Epithelial cell of proximal tubule (primary cell): ENCODE data around the gene FAM83E. TPM values are rescaled to one million over a fixed set of nuclear protein-coding genes. Genes with fewer than 3 reads are reported as not detected.

Experiments
- DNase-seq: peaks from one replicate; pipeline ENCODE4 v3.0.0-alpha.2; 2011; ENCODE audit warnings: low read depth
- H3K4me3 ChIP-seq: 2 replicates; pipeline ENCODE4 v1.5.1; 2011; ENCODE audit warnings: low read depth, mild to moderate bottlenecking, low read length
- CTCF ChIP-seq: conservative IDR thresholded peaks from 2 replicates; pipeline ENCODE4 v1.5.1; 2012; ENCODE audit warnings: low read depth, mild to moderate bottlenecking, low read length
- total RNA-seq: library from RNA; depleted of rRNA; stranded (reverse); fragments of >200 nt; gene quantifications from 2 replicates; pipeline ENCODE4 v1.2.3, GENCODE V29; 2015

The FAM83E gene
- total RNA-seq, 1 donor from 2014 or later = 0.40 TPM

GRCh38 chr19:48571378-48572162 lies 43.3 kb downstream of the FAM83E start:
- TF ChIP-seq CTCF = no peak
- H3K4me3 ChIP-seq = no peak overlapping the region
- no peak for DNase-seq

GRCh38 chr19:48569814-48570213 lies 45.1 kb downstream of the FAM83E start:
- DNase-seq = no peak
- H3K4me3 ChIP-seq = no peak overlapping the region

GRCh38 chr19:48568345-48568886 lies 46.5 kb downstream of the FAM83E start:
- DNase-seq = no peak
- no peak for TF ChIP-seq CTCF
- H3K4me3 ChIP-seq = no peak overlapping the region

More at GRCh38 chr19:48569814-48570213, 45.1 kb downstream of the FAM83E start:
- TF ChIP-seq CTCF = no peak

GRCh38 chr19:48565090-48565489 lies 49.8 kb downstream of the FAM83E start:
- no peak overlapping the region for H3K4me3 ChIP-seq
- TF ChIP-seq CTCF = no peak
- no peak for DNase-seq

Other genes with a start within 250 kb of the FAM83E start
- gene KDELR1, start 223.5 kb downstream of the FAM83E start, total RNA-seq = 144 TPM in 2 replicates
- 0.14 and 0.98 TPM in 2 replicates for gene GRIN2D, start 221.4 kb downstream of the FAM83E start, total RNA-seq
- gene GRWD1, start 169.1 kb downstream of the FAM83E start, total RNA-seq = 51.2 and 58.7 TPM in 2 replicates
- gene KCNJ14, start 159.5 kb downstream of the FAM83E start, total RNA-seq = 0.06 and 0.07 TPM in 2 replicates
- 43.6 and 81.6 TPM in 2 replicates for gene CYTH2, start 145.7 kb downstream of the FAM83E start, total RNA-seq
- 1.5 and 4.2 TPM in 2 replicates for gene LMTK3, start 103.2 kb downstream of the FAM83E start, total RNA-seq
- gene SULT2B1, start 62.9 kb downstream of the FAM83E start, total RNA-seq = 0.29 TPM in 1 of 2 replicates, not detected in the other
- not detected in 2 replicates for gene SPACA4, start 8.3 kb downstream of the FAM83E start, total RNA-seq
- gene RPL18, start 4.1 kb upstream of the FAM83E start, total RNA-seq = 2,819 and 2,927 TPM in 2 replicates
- gene SPHK2, start 4.4 kb upstream of the FAM83E start, total RNA-seq = 13.0 and 14.5 TPM in 2 replicates
- 1.3 and 5.9 TPM in 2 replicates for gene DBP, start 22.3 kb upstream of the FAM83E start, total RNA-seq
- 0.22 and 6.6 TPM in 2 replicates for gene CA11, start 31.1 kb upstream of the FAM83E start, total RNA-seq
- not detected in 2 replicates for gene NTN5, start 57.9 kb upstream of the FAM83E start, total RNA-seq
- 0.52 and 0.58 TPM in 2 replicates for gene FUT2, start 80.9 kb upstream of the FAM83E start, total RNA-seq
- 0.72 and 1.5 TPM in 2 replicates for gene MAMSTR, start 104.6 kb upstream of the FAM83E start, total RNA-seq
- gene RASIP1, start 125.5 kb upstream of the FAM83E start, total RNA-seq = 3.5 and 6.9 TPM in 2 replicates
- not detected in 2 replicates for gene IZUMO1, start 131.8 kb upstream of the FAM83E start, total RNA-seq
- gene FUT1, start 137.6 kb upstream of the FAM83E start, total RNA-seq = 2.9 and 3.0 TPM in 2 replicates
- not detected in 2 replicates for gene FGF21, start 140.4 kb upstream of the FAM83E start, total RNA-seq
- 45.5 and 60.7 TPM in 2 replicates for gene BCAT2, start 196.0 kb upstream of the FAM83E start, total RNA-seq
- 2.2 and 2.8 TPM in 2 replicates for gene HSD17B14, start 221.4 kb upstream of the FAM83E start, total RNA-seq